Suprapubic skin (tissue), 4 donors: ENCODE results near the gene ZDHHC21.

Experiments used
- CTCF ChIP-seq, 2 donors: fragments of 200-600 bp in 1 of 2; fragments of 450-650 bp in 1 of 2; sonication (generic) in 1 of 2; IDR thresholded peaks; one replicate each; pipeline ENCODE4 v1.5.1; 2016 to 2019; ENCODE audit warnings: antibody characterized with exemption in 2 of 2, mild to moderate bottlenecking in 1 of 2, moderate library complexity in 1 of 2
- EP300 ChIP-seq: sonication (generic); formaldehyde crosslinking; IDR thresholded peaks from one replicate; pipeline ENCODE4 v1.6.1; 2017; ENCODE audit warnings: antibody characterized with exemption
- POLR2A ChIP-seq, 2 donors: fragments of 450-650 bp; IDR thresholded peaks; one replicate each; pipeline ENCODE4 v1.6.1; 2017; ENCODE audit warnings: antibody characterized with exemption in 2 of 2, mild to moderate bottlenecking in 2 of 2, moderate library complexity in 2 of 2
- POLR2AphosphoS5 ChIP-seq, 3 donors: sonication (generic); formaldehyde crosslinking; IDR thresholded peaks; one replicate each; pipeline ENCODE4 v1.6.1; 2017; ENCODE audit warnings: antibody characterized with exemption in 3 of 3

DNA sequence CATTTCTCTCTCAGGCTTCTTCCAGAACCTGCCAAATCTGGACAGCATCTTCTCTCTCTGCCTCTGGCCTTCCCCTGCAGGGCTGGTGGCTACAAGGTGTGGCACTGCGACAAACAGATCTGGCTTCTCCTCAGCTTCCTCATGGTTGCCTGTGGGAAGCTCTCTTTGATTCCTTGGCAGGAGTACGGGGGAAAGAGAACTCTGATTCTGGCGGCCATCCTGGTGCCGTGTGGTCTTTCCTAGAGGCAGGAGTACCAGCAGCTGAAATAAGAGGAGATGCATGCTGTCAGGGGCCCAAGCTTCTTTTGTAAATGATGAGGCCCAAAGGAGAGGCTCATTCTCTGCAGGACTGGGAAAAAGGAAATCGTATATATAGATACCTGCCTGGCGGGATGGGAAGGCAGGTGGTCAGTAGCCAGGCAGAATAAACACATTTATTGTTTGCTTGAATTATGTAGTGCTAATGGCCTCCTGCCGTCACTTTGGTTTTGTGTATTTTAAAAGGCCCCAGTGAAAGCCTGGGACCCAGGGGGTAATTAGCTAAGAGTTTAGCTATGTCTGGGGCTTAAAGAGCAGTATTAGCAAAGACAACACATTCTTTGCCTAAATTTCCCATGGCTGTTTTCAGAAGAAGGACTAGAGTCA lies 29.3 kb upstream of the ZDHHC21 start, which contains the start of gene CER1:
- TF ChIP-seq CTCF (IDR thresholded peaks at IDR 0.05) (no peak), POLR2A (IDR thresholded peaks at IDR 0.05) (no peak), POLR2AphosphoS5 (IDR thresholded peaks at IDR 0.05) (no peak), EP300 (no peak)
